Neural cell (in vitro differentiated cells): ENCODE results near the gene KIAA1549. TPM values are rescaled to one million over a fixed set of nuclear protein-coding genes. Genes with fewer than 3 reads are reported as not detected.

ENCODE experiments used
- H2AFZ ChIP-seq: fragments of 200-600, 300-800 bp; sonication (generic), shearing (Covaris generic); 2 replicates; pipeline ENCODE4 v1.6.0; 2014; ENCODE audit warnings: low read depth, mild to moderate bottlenecking, antibody characterized with exemption, low read length, moderate library complexity
- H3F3A ChIP-seq: fragments of 200-600 bp; shearing (Covaris generic); 2 replicates; pipeline ENCODE4 v1.6.1; 2016; ENCODE audit warnings: mild to moderate bottlenecking, moderate library complexity, mixed read lengths, antibody characterized with exemption, low read length; ENCODE audit not compliant: insufficient read depth, poor library complexity, severe bottlenecking
- H3K27ac ChIP-seq: fragments of 200-600, 300-800 bp; sonication (generic), shearing (Covaris generic); 2 replicates; pipeline ENCODE4 v1.5.1; 2014; ENCODE audit warnings: mild to moderate bottlenecking, low read length, moderate library complexity
- H3K27me3 ChIP-seq: fragments of 300-800, 200-600 bp; sonication (generic), shearing (Covaris generic); 2 replicates; pipeline ENCODE4 v1.6.0; 2014; ENCODE audit warnings: mild to moderate bottlenecking, low read depth, low read length, moderate library complexity; ENCODE audit not compliant: insufficient read depth
- H3K36me3 ChIP-seq: fragments of 300-800, 200-600 bp; sonication (generic), shearing (Covaris generic); 2 replicates; pipeline ENCODE4 v1.5.1; 2014; ENCODE audit warnings: mild to moderate bottlenecking, antibody characterized with exemption, low read length, moderate library complexity; ENCODE audit not compliant: insufficient read depth
- H3K4me2 ChIP-seq: fragments of 300-800, 200-600 bp; sonication (generic), shearing (Covaris generic); 2 replicates; pipeline ENCODE4 v1.6.0; 2014; ENCODE audit warnings: mild to moderate bottlenecking, low read length
- H3K4me3 ChIP-seq: fragments of 300-800, 200-600 bp; sonication (generic), shearing (Covaris generic); 2 replicates; pipeline ENCODE4 v1.5.1; 2014; ENCODE audit warnings: mild to moderate bottlenecking, low read length, moderate library complexity
- H3K79me2 ChIP-seq: fragments of 200-600 bp; shearing (Covaris generic); replicated peaks from 2 replicates; pipeline ENCODE4 v1.6.0; 2014; ENCODE audit warnings: mild to moderate bottlenecking, low read length, moderate library complexity; ENCODE audit not compliant: insufficient read depth
- H3K9ac ChIP-seq: fragments of 300-800, 200-600 bp; sonication (generic), shearing (Covaris generic); 2 replicates; pipeline ENCODE4 v1.6.1; 2016; ENCODE audit warnings: mild to moderate bottlenecking, low read length, mixed read lengths
- H3K9me2 ChIP-seq: fragments of 200-600 bp; shearing (Covaris generic); 2 replicates; pipeline ENCODE4 v1.6.1; 2016; ENCODE audit warnings: mild to moderate bottlenecking, low read length, mixed read lengths; ENCODE audit not compliant: insufficient read depth
- H3K9me3 ChIP-seq: fragments of 200-600, 300-800 bp; sonication (generic), shearing (Covaris generic); 2 replicates; pipeline ENCODE4 v1.6.1; 2016; ENCODE audit warnings: mild to moderate bottlenecking, mixed run types, low read length, moderate library complexity, mixed read lengths
- H4K20me1 ChIP-seq: fragments of 200-600 bp; shearing (Covaris generic); 2 replicates; pipeline ENCODE4 v1.6.1; 2016; ENCODE audit warnings: mild to moderate bottlenecking, mixed run types; ENCODE audit not compliant: insufficient read depth
- EP300 ChIP-seq: fragments of 450-650 bp; conservative IDR thresholded peaks from 2 replicates; pipeline ENCODE4 v1.6.1; 2014; ENCODE audit warnings: antibody characterized with exemption, mild to moderate bottlenecking, moderate library complexity; ENCODE audit not compliant: poor library complexity, severe bottlenecking
- EZH2 ChIP-seq: fragments of 200-600, 300-800 bp; shearing (Covaris generic), sonication (generic); IDR thresholded peaks from 2 replicates; pipeline ENCODE4 v1.6.1; 2014; ENCODE audit warnings: antibody characterized with exemption, low read length, borderline replicate concordance, mild to moderate bottlenecking; ENCODE audit not compliant: insufficient read depth, poor library complexity, severe bottlenecking
- MXI1 ChIP-seq: fragments of 450-650 bp; conservative IDR thresholded peaks from 2 replicates; pipeline ENCODE4 v1.6.1; 2014; ENCODE audit warnings: antibody characterized with exemption, mild to moderate bottlenecking; ENCODE audit not compliant: poor library complexity, severe bottlenecking
- POLR2AphosphoS5 ChIP-seq: IDR thresholded peaks from 2 replicates; pipeline ENCODE4 v1.6.1; 2012
- RAD21 ChIP-seq: fragments of 450-650 bp; conservative IDR thresholded peaks from 2 replicates; pipeline ENCODE4 v1.6.1; 2014; ENCODE audit warnings: antibody characterized with exemption, mild to moderate bottlenecking, moderate library complexity
- REST ChIP-seq: IDR thresholded peaks from 2 replicates; pipeline ENCODE4 v1.6.1; 2012; ENCODE audit warnings: borderline replicate concordance
- SMC3 ChIP-seq: fragments of 450-650 bp; conservative IDR thresholded peaks from 2 replicates; pipeline ENCODE4 v1.6.1; 2014; ENCODE audit warnings: antibody characterized with exemption, mild to moderate bottlenecking, moderate library complexity; ENCODE audit not compliant: poor library complexity
- TAF1 ChIP-seq: IDR thresholded peaks from 2 replicates; pipeline ENCODE4 v1.6.1; 2012; ENCODE audit warnings: low read depth
- polyA plus RNA-seq: library from polyadenylated mRNA; depleted of rRNA; stranded (reverse); fragments of >200 nt; gene quantifications from 2 replicates; pipeline ENCODE4 v1.2.3, GENCODE V29; 2014
- TF ChIP-seq, protein P1 (sequence below): fragments of 450-650 bp; IDR thresholded peaks from 2 replicates; pipeline ENCODE4 v1.5.1; 2014; ENCODE audit warnings: antibody characterized with exemption, mild to moderate bottlenecking, moderate library complexity; ENCODE audit not compliant: poor library complexity, severe bottlenecking

Gene KIAA1549
- polyA plus RNA-seq, 1 donor from 2014 or later, result 14.1 TPM

DNA sequence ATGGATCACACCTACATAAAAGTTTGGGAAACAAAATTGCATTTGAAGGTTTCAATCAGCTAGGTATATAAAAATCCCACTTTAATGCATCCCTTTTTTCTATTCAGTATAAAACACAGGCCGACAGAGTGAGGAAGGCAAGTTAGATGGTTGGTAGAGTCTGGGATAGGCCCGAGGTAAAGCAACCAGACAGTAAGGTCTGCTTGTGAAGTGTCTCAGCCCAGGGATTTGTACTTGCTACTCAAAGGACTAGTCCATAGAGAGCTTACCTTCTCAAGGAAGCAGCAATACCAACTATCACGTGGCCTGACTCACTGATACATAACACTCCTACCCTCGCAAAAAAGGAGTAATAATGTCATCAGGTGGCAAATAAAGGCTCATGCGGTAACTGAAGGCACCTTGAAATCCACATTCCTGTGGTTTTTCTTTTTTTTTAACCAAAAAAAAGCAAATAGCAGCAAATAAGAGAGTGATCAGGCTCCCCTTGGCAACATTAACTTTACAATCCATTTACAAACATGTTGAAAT, 127.0 kb downstream of the KIAA1549 start:
- Histone ChIP-seq H3K4me2 (no peak overlapping the region), H2AFZ (no peak overlapping the region), H3K9ac (no peak overlapping the region), H3K79me2 (no peaks in the 10 kb centered on the region), H4K20me1 (no peaks in the 10 kb centered on the region), H3K27ac (no peak overlapping the region), H3K9me2 (no peaks in the 10 kb centered on the region), H3K9me3 (no peaks in the 10 kb centered on the region), H3K27me3 (no peaks in the 10 kb centered on the region), H3K36me3 (peaks cover 22% of the 10 kb centered on the region), H3K4me3 (no peak overlapping the region), H3F3A (no peaks in the 10 kb centered on the region)
- TF ChIP-seq MXI1 (no peak), SMC3 (no peak)

GRCh38 chr7:138853448-138853847, 127.7 kb downstream of the KIAA1549 start:
- peaks cover 22% of the 10 kb centered on the region for H3K36me3 ChIP-seq
- no peaks in the 10 kb centered on the region for H4K20me1 ChIP-seq
- H3K4me2 ChIP-seq, result no peak overlapping the region
- H3K9me3 ChIP-seq, result no peaks in the 10 kb centered on the region
- no peak overlapping the region for H3K9ac ChIP-seq
- H2AFZ ChIP-seq, result no peak overlapping the region
- no peak overlapping the region for H3K4me3 ChIP-seq
- no peaks in the 10 kb centered on the region for H3K9me2 ChIP-seq
- no peaks in the 10 kb centered on the region for H3F3A ChIP-seq
- no peak overlapping the region for H3K27ac ChIP-seq
- no peaks in the 10 kb centered on the region for H3K79me2 ChIP-seq
- TF ChIP-seq POLR2AphosphoS5 (no peak), TAF1 (no peak), SMC3 (no peak), RAD21 (no peak), EZH2 (no peak), EP300 (no peak), REST (no peak), MXI1 (no peak)
- TF ChIP-seq, protein P1, sequence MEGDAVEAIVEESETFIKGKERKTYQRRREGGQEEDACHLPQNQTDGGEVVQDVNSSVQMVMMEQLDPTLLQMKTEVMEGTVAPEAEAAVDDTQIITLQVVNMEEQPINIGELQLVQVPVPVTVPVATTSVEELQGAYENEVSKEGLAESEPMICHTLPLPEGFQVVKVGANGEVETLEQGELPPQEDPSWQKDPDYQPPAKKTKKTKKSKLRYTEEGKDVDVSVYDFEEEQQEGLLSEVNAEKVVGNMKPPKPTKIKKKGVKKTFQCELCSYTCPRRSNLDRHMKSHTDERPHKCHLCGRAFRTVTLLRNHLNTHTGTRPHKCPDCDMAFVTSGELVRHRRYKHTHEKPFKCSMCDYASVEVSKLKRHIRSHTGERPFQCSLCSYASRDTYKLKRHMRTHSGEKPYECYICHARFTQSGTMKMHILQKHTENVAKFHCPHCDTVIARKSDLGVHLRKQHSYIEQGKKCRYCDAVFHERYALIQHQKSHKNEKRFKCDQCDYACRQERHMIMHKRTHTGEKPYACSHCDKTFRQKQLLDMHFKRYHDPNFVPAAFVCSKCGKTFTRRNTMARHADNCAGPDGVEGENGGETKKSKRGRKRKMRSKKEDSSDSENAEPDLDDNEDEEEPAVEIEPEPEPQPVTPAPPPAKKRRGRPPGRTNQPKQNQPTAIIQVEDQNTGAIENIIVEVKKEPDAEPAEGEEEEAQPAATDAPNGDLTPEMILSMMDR, result no peak
- H3K27me3 ChIP-seq, result no peaks in the 10 kb centered on the region
